Esophagus muscularis mucosa (tissue), 4 donors: ENCODE measurements around the gene GLYATL1. TPM values are rescaled to one million over a fixed set of nuclear protein-coding genes. Genes with fewer than 3 reads are reported as not detected.

Experiments used
- DNase-seq: peaks from one replicate; pipeline ENCODE4 v3.0.0-alpha.2; 2017; ENCODE audit errors: extremely low spot score
- H3K27ac ChIP-seq, 4 donors: fragments of 200-600 bp; sonication (generic); replicated peaks in 1 of 4; 1 replicate in 3 of 4; 2 replicates in 1 of 4; pipeline ENCODE4 v1.5.1; 2016 to 2019; ENCODE audit warnings: mild to moderate bottlenecking in 1 of 4
- H3K27me3 ChIP-seq, 4 donors: fragments of 200-600 bp; sonication (generic); one replicate each; pipeline versions ENCODE4 v1.5.1 to v1.6.0; 2016 to 2019
- H3K36me3 ChIP-seq, 4 donors: fragments of 200-600 bp; sonication (generic); one replicate each; pipeline ENCODE4 v1.5.1; 2016 to 2019
- H3K4me1 ChIP-seq, 4 donors: fragments of 200-600 bp; sonication (generic); one replicate each; pipeline ENCODE4 v1.5.1; 2016 to 2019
- H3K4me3 ChIP-seq, 4 donors: fragments of 200-600 bp; sonication (generic); 1 replicate in 2 of 4; 2 replicates in 2 of 4; pipeline ENCODE4 v1.5.1; 2016 to 2019; ENCODE audit warnings: mild to moderate bottlenecking in 4 of 4, moderate library complexity in 1 of 4
- H3K9me3 ChIP-seq, 4 donors: fragments of 200-600 bp; sonication (generic); 1 replicate in 3 of 4; 2 replicates in 1 of 4; pipeline ENCODE4 v1.5.1; 2016 to 2019
- CTCF ChIP-seq, 3 experiments: fragments of 200-600 bp in 2 of 3; fragments of 450-650 bp in 1 of 3; sonication (generic) in 2 of 3; IDR thresholded peaks; one replicate each; pipeline ENCODE4 v1.5.1; 2017 to 2019; ENCODE audit warnings: antibody characterized with exemption in 3 of 3, mild to moderate bottlenecking in 2 of 3, moderate library complexity in 1 of 3
- EP300 ChIP-seq: sonication (generic); formaldehyde crosslinking; IDR thresholded peaks from one replicate; pipeline ENCODE4 v1.6.1; 2017; ENCODE audit warnings: antibody characterized with exemption
- POLR2A ChIP-seq: fragments of 450-650 bp; IDR thresholded peaks from one replicate; pipeline ENCODE4 v1.6.1; 2017; ENCODE audit warnings: antibody characterized with exemption, moderate library complexity, mild to moderate bottlenecking, low read depth
- POLR2AphosphoS5 ChIP-seq, 2 donors: sonication (generic); formaldehyde crosslinking; IDR thresholded peaks; one replicate each; pipeline ENCODE4 v1.6.1; 2017; ENCODE audit warnings: antibody characterized with exemption in 2 of 2
- WGBS: methylation state at CpG from one replicate; pipeline ENCODE4 v1.1.5; 2018; 5-methylcytosine and 5-hydroxymethylcytosine counted together
- intact Hi-C: fragments of 100-400 bp; cut with DNase I; formaldehyde crosslinking; loops from one replicate; pipeline ENCODE4 v1.15.1; 2023
- total RNA-seq, 4 donors: library from RNA; depleted of rRNA; stranded (reverse); fragments of >200 nt; gene quantifications; one replicate each; pipeline versions ENCODE4 v1.1.0 to v1.2.1, GENCODE V29; 2016

Gene GLYATL1
- total RNA-seq, 4 donors from 2014 or later: not detected

- Histone ChIP-seq H3K4me3 (no peak overlapping the region), H3K27ac (no peak overlapping the region), H3K36me3 (no peaks in the 10 kb centered on the region), H3K4me1 (no peaks in the 10 kb centered on the region), H3K9me3 (peaks cover 0 to 16% (median 13%) of the 10 kb centered on the region in 4 donors), H3K27me3 (peaks cover 0 to 5% (median 0%) of the 10 kb centered on the region in 4 donors)
- TF ChIP-seq POLR2A (no peak), EP300 (no peak), CTCF (IDR thresholded peaks at IDR 0.05) (no peak), POLR2AphosphoS5 (IDR thresholded peaks at IDR 0.05) (no peak)
- DNase-seq: no peak
- intact Hi-C loops: no loop called here
These were observed 27.2 kb upstream of the GLYATL1 start for GRCh38 chr11:58912124-58912523.

- H3K27me3 ChIP-seq: no peaks in the 10 kb centered on the region
- no peak for DNase-seq
- H3K27ac ChIP-seq: no peak overlapping the region
- intact Hi-C loops: no loop called here
- H3K36me3 ChIP-seq: no peaks in the 10 kb centered on the region
- TF ChIP-seq CTCF (IDR thresholded peaks at IDR 0.05) (no peak), POLR2AphosphoS5 (IDR thresholded peaks at IDR 0.05) (no peak), POLR2A (no peak), EP300 (no peak)
- H3K4me1 ChIP-seq: no peaks in the 10 kb centered on the region
- H3K9me3 ChIP-seq: peaks cover 0 to 22% (median 20%) of the 10 kb centered on the region in 4 donors
- H3K4me3 ChIP-seq: no peak overlapping the region
These were observed 25.6 kb upstream of the GLYATL1 start for GRCh38 chr11:58913685-58914084.

GRCh38 chr11:58914821-58915543 is 24.3 kb upstream of the GLYATL1 start:
- H3K9me3 ChIP-seq: peaks cover 0 to 22% (median 20%) of the 10 kb centered on the region in 4 donors
- H3K4me3 ChIP-seq: no peak overlapping the region
- no peaks in the 10 kb centered on the region for H3K36me3 ChIP-seq
- H3K27me3 ChIP-seq: no peaks in the 10 kb centered on the region
- H3K4me1 ChIP-seq: no peaks in the 10 kb centered on the region
- H3K27ac ChIP-seq: no peak overlapping the region
- TF ChIP-seq EP300: no peak
- no peak for TF ChIP-seq POLR2A
- TF ChIP-seq POLR2AphosphoS5 (IDR thresholded peaks at IDR 0.05): no peak
- no peak for TF ChIP-seq CTCF (IDR thresholded peaks at IDR 0.05)
- WGBS: 85% methylated on average over 2 of the region's 2 CpGs
- intact Hi-C loops: no loop called here
- DNase-seq: peak; percentile 64

- WGBS: 80% methylated on average over 2 of the region's 2 CpGs
- TF ChIP-seq CTCF (IDR thresholded peaks at IDR 0.05): no peak
- TF ChIP-seq POLR2AphosphoS5 (IDR thresholded peaks at IDR 0.05): no peak
- TF ChIP-seq POLR2A: no peak
- TF ChIP-seq EP300: no peak
- no peak for DNase-seq
- Histone ChIP-seq H3K4me3 (no peak overlapping the region), H3K4me1 (no peaks in the 10 kb centered on the region), H3K36me3 (no peaks in the 10 kb centered on the region), H3K9me3 (peaks cover 0 to 22% (median 20%) of the 10 kb centered on the region in 4 donors), H3K27me3 (no peaks in the 10 kb centered on the region), H3K27ac (no peak overlapping the region)
- intact Hi-C loops: no loop called here
These were observed 22.7 kb upstream of the GLYATL1 start for GRCh38 chr11:58916637-58917036.
